GM12892 (cell line): ENCODE results near the gene ADAM8.

ENCODE experiments used
- POLR2A ChIP-seq: IDR thresholded peaks from 2 replicates; pipeline ENCODE4 v1.6.1; 2011; ENCODE audit warnings: low read depth, low read length, control low read depth
- POLR2AphosphoS5 ChIP-seq: IDR thresholded peaks from 2 replicates; pipeline ENCODE4 v1.6.1; 2011; ENCODE audit warnings: low read depth, low read length, control low read depth

- TF ChIP-seq POLR2AphosphoS5: no peak
- TF ChIP-seq POLR2A: no peak
Observed at GRCh38 chr10:133316266-133316665, 39.6 kb upstream of the ADAM8 start.
